Cerebellar nuclear complex (tissue), 1 donor: ENCODE data around the gene KCNK18.
"Not testable (repeated sequence)": the region's sequence is repeated elsewhere in the genome, so short reads cannot be mapped to it uniquely, and the experiment has no call there.

Experiments used
- DNase-seq, 2 experiments: peaks; one replicate each; lab custom pipeline; 2025; lab: John Stamatoyannopoulos, UW

The KCNK18 gene

DNA sequence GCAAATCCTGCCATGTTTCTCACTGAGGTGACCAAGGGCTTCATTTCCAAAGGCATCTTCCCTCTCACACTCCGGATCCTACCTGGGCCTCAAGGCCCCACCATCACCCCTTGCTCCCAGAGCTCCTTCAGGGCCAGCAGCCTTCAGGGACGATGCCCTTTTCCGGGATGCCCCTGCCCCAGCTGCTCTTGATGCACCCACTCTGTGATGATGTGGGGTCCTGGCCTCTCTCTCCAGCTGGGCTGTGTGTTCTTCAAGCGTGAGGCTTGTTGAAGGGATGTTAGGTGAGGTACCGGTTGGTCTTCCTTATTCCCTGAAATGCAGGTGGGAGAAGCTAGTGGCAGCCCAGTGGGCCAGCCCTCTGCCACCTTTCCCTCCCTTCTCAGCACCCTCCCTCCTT, 25.3 kb downstream of the KCNK18 start:
- DNase-seq: no peak

DNA sequence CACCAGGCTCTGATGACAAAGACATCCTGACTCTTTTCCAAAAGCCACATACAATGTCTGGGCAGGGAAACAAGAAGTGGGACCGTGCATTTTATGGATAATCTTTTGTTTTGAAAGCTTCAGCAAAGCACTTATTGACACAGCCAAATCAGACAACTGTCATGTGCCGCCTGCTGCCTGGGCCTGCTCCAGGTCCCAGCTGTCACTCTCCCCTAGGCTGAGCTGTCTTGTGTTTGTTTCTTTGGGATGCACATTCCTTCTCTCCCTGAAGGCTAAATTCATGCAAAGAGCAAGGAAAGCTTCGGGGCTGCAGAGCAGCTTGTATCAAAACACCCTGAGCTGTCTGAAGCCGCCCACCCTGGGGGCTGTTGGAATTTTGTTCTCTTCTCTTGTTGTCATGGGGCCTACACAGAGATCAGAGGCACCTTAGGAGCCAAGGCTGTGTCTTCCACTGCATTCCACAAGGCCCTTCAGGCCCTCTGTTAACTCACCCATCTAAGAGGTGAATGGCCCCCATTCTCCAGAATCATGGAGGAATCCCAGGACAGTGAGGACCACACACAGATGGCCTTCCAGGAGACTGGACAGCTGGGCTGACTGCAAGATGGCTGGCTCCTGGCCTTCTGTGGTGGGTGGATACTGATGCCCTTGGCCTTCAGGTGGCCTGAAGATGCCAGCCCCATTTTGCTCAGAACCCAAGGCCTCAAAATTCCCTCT, 25.8 kb downstream of the KCNK18 start:
- DNase-seq: no peak

DNA sequence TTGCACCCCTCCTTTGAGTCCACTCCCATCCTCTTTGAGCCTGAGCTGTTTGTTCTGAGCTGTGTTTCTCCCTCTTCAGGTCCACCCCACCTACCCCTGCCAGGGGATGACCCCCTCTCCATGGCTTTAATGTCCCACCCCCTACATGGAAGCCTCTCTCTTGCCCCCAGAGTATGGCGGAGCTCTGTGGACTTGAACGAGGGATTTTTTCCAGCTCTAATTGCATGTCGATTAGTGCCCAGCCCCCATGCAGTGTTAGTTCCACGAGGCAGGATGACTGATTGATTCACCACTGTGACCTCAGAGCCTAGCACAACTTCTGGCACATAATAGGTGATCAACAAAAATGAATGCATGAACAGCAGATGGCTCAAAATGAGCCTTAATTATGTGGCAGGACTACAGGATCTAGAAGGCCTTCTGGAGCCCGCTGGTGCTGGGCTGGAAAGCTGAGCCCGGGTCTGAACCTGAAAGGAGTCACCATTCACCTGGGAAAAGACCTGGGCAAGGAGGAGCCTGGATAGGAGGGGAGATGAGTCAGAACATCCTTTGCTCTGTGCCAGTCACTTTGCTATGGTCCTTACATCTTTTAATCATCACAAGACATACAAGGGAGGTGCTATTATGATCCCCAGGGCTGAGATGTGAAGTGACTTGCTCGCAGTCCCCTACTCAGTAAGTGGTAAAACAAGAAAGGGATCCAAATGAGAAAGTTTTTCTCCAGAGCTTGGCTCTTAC, 26.6 kb downstream of the KCNK18 start:
- DNase-seq: no peak

DNA sequence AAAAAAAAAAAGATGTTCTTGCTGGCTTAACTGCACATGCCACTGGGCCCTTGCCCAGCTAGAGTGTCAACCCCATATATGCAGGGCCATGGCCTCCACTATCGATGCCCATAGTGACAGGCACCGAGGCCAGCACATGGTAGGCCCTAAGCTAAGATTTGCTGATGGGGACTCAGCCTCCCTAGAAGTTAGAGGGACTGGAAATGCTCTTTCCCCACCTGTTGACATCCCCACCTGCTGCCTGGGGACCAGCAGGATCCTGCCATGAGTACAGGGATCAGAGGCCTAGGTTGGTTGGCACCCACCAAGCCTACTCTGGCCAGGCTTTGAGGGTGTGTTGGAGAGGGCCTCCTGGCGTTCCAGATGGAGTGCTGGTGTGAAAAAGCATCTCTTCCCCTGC, 27.6 kb downstream of the KCNK18 start:
- no peak for DNase-seq

DNA sequence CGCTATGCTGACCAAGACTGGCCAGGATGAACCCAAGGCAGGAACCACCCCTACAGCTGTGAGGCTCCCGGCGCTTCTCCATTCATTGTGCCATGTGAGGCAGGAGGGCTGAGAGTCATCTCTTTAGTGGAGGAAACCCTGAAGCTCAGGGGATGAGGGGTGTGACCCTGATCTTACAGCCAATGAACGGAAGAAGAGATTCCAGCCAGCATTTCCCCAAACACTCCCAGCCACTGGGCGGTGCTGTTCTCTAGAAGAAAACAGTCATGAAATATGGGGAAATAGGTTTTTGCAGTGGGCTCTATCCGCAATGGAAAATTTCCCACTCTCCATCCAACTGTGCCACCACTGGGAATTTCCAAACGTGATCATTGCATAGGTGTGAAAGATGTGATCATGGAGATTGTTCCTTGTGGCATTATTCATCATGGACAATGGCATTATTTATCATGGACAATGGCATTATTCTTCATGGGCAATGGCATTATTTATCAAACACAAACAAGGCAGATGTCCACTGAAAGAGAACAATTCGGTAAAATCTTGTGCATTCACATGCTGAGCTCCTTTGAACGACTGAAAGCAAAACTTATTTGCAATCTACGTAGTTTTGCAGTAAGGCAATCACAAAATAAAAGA, 29.6 kb downstream of the KCNK18 start:
- DNase-seq: no peak

DNA sequence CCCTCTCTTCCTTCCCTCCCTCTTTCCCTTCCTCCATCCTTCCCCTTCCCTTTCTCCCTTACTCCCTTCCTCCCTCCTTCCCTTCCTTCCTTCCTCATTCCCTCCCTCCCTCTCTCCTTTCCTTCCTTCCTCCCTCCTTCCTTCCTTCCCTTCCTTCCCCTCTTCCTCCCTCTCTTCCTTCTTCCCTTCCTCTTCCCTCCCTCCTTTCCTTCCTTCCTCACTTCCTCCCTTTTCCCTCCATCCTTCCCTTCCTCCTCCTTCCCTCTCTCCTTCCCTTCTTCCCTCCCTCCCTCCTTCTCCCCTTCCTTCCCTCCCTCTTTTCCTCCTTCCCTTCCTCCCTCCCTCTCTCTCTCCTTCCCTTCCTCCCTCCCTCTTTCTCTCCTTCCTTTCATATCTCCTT, 30.9 kb downstream of the KCNK18 start:
- DNase-seq: no peak

DNA sequence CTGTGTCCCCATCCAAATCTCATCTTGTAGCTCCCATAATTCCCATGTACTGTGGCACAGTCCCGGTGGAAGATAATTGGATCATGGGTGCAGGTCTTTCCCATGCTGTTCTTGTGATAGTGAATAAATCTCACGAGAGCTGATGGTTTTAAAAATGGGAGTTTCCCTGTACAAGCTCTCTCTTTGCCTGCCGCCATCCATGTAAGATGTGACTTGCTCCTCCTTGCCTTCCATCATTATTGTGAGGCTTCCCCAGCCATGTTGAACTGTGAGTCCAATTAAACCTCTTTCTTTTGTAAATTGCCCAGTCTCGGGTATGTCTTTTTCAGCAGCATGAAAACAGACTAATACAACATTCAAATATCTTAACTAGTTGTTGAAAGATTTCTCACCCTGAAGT, 32.8 kb downstream of the KCNK18 start:
- not testable (repeated sequence) for DNase-seq

DNA sequence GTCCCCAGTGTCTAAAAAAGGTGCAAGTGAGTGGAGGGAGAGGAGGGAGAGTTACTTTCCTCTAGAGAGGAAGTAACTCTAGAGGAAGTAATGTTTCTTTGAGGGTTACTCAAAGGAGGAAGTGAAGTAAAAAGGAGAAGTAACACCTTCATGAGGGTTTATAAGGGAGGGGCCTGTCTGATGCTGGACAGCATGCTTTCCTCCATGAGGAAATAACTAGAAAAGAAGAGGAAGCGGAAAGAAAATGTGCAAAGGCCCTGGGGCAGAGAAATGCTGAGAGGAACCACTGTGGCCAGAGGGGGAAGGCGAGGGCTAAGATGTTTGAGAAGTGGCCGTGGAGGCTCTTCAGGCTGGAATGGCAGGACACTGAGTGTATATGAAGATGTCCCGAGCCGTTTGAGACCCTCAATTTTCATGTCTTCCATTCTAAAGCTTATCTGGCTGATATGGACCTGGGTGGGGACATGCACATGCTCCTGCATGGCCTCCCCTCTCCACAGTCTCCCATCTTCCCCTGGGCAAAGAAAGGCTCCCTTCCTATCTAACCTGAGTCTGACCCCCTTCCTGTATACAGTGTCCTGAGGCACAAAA, 40.2 kb downstream of the KCNK18 start:
- no peak for DNase-seq

DNA sequence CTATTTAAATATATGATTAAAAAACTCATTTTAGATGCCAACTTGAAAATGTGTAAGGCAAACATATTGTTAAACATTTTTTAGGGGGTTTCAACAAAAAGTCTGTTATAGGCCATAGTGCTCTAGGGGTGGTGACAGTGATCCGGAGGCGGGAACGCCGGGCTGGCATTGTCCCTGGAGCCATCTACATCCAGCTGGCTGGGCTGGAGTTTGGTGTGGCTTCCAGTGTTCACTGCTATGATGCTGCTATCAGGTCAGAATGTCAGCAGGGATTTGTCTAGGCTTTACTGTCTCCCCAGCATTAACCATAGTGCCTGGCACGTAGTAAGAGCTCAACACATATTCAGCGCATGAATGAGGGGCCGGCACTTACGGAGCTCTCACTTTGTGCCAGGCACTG, 41.8 kb downstream of the KCNK18 start:
- no peak for DNase-seq

DNA sequence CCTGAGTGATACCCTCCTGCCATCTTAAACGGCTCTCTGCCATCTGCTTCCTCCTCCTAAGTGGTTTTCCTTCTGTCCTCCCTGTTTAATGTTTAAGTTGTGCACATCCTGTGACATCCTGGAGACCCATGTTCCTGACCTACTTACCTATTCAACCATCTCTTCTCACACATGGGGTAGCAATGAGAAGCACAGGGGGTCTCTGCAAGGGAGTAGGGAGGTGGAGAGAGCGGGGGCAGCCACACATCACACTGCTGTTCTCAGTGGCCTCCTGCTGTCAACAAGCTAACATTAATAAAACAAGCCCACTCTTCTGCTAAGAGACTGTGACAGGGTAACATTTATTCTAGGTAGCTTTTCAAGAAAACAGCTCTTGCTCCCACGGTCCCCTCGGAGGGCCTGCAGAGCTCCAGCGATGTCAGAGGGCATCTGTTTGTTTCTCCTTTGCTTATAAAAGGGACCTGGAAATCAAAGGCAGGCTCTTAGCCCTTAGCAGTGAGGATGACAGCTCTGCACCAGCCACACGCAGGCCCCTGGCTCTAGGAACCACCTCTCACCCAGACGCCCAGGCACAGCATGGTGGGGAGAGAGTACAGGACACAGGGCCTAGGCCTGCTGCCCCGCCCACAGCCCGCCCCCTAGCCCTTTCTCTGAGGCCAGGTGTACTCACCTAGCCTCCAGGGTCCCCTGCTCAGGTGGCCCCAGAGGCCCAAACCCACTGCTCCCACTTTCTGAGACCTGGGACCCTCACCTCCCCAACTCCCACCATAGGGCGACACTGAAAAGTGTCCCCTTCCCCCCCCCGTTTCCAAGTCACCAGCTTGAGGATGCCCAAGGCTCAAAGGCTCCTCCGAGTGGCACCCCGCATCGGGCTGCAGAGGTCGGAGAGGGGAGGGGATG, 42.7 kb downstream of the KCNK18 start:
- no peak for DNase-seq

DNA sequence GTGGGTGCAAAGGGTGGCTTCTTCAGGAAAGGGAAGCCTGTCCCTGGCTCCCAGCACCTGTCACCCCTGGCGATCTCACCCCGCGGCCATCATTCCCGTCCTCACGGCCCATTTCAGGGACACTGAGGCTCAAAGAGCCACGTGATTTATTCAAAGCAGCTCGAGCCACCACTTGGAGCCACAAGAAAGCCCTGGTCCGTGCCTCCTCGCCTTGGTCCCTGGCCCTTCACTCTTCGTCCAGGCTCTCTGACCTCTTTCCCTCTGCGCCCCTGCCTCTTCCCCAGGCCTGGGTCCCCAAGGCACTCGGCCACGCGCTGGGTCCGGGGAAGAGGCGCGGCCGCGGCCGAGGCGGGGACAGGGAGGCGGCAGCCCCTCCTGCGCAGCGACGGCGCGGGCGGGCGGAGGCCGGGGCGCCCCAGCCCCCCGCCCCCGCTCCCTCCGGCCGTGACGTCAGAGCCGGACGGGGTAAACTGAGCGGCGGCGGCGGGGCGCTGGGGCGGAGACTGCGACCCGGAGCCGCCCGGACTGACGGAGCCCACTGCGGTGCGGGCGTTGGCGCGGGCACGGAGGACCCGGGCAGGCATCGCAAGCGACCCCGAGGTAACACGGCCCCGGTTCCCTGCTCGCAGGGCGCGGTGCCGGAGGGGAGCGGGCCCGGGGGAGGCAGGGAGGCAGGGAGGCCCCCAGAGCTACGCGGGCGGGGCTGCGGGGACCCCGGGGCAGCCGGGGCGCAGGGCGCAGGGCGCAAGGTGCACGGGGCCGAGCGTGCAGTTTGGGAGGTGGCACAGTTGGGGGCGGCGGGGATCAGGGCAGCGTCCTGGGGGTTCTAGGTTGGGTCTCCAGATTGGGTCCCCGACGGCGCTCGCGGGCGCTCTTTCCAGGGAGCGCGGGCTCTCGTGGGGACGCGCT, 43.6 kb downstream of the KCNK18 start, which contains the start of gene SLC18A2:
SLC18A2 (plus strand) TSS at position 494 of the 909 bp plus-strand sequence. CDS start 580 bp downstream, outside the sequence.
- no peak for DNase-seq

DNA sequence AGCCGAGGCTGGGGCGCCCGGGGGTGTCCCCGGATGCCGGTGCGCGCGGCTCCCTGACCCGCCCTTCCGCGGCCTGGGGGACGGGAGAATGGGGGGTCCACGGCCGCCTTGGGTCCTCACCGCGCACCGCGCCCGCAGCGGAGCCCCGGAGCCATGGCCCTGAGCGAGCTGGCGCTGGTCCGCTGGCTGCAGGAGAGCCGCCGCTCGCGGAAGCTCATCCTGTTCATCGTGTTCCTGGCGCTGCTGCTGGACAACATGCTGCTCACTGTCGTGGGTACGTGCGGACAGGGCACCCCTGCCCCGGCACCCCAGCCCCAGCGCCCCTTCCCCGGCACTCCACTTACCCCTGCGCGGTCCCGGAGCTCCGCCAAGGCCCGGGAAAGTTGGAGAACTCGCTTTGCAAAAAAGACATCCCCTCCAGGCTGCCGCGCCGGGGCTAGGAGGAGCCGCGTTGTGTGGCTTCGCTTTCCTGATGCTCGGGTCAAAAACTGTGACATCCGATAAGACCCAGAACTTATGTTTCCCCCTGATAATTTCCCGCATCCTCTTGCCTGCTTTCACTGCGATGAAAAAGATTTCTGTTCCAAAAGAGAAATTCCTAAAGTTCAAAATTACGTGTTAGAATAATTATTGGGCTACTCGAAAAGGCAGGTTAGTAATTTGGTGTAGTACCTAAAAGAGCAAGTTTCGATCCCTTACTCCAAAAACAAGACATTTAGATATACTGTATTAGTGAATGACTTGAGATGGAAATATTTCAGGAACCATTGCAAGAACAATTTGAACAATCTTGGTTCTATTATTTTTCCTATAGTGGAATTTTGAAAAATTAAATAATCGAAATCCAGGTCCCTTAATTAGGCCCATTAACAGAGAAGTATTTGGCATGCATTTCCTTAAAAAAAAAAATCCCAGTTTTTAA, 44.5 kb downstream of the KCNK18 start:
- no peak for DNase-seq

DNA sequence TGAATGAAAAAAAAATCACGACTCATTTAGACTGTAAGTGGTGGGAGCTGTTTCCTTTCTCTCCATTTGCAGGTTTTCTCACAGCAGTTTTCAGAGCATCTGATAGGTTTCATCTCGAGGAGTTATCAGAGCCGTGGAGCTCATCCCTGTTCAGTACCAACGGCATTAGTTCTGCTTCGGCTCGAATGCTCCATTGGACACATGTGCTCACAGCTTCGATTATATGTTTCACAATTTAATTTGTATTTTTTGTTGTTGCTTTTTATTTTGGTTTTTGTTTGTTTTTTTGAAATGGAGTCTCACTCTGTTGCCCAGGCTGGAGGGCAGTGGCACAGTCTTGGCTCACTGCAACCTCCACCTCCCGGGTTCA, 45.2 kb downstream of the KCNK18 start:
- no peak for DNase-seq

DNA sequence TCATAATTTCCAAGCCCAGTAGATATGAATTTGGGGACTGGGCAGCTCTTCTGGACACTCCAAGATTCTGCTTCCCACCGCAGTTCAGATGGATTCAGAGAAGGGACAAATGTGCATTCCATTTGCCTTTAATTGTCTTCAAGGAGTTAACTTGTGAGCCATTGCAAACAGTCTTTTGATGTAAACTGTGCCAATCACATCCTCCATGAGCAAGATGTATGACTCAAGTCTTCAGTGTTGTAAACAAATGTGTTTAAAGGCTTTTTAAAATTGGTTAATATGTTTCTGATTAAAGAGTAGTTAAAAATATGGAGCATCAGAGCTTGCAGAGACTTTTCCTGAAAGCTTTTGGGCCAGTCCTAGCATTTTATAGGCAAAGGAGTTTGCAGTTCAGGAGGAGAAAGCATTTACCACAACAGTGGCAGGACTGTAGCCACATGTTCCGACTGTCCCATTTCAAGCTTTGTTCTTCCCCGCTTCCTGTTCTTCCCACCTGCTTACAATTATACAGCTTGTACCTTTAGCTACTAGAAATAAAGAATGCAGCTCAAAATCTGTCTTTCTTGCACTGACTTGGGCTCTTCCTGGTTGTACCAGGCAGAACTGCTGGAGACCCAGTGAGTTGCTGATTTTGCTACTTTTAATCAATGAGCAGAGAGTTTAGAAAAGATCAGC, 49.8 kb downstream of the KCNK18 start:
- DNase-seq: no peak

DNA sequence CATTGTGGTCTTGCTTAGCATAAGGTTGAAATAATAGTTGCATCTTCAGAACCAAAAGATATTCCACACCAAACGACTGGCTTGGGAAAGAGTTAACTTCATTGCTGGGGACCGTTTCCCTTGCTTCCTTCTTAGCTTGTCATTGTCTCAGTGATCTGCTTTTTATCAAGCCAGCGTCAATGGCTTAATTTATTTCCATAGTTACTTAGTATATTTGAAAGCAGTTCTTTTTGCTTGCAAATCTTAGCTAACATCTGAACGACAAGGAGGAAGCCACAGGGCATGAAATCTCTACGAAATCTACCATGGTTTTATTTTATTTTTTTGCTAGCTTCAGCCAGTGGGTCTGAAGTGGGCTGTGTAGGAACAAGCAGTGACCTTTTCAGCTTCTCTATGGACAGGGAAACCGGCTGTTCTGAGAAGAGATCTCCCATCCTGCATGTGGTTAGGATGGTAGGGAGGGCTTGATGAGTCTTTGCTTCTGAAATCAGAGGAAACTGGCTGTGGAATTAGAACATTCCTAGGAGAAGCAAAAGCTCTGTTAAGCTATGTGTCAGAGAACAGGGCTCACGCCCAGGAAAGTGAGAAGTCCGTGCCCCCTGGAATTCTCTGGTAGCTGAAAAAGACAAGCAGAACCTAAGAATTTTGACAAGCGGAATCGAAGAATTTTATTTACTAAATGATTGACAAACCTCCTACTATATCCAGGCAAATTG, 51.6 kb downstream of the KCNK18 start:
- DNase-seq: no peak

DNA sequence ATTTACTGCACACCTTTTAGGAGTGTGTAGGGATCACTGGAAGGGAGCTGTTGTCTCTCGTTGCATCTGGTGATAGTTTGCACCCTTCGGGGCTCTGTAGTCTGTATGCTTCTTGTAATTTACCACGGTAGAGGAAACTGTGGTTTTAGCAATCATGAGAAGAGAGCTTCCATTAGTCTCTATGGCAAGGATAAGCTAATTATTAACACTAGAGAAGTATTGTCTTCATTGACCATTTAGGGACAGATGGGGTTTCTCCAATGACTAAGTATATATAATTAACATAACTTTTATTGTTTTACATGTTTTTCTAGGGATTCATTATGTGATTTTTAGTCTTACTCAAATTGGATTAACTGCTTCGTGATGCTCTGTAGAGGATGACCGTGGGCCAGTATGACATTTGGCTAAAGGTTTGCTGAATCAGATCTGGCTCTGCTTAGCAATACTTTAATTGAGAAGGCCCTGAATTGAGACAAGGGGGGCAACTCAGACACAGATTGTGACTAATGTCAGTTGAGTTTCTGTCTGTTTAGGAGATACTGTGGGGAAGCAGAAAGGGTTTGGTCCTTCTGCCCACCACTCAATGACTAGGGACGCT, 52.3 kb downstream of the KCNK18 start:
- no peak for DNase-seq

DNA sequence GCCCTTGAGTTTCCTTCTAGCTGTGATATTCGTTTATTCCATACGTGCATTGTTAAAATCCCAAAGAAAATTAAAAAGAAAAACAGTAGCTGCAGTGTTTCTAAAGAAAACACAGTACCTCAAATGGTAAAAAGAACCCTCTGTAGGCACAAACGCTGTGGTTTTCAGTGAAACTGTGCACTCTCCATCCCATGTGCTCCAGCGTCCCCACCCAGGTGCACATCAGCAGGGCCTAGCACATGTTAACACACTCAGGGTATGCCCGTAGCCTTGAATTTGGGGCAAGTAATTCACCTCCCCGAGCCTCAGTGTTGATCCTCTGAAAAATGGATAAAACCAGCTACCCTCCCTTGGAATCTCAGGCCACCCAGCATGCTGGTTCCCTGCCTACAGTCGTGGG, 53.1 kb downstream of the KCNK18 start:
- DNase-seq: no peak

DNA sequence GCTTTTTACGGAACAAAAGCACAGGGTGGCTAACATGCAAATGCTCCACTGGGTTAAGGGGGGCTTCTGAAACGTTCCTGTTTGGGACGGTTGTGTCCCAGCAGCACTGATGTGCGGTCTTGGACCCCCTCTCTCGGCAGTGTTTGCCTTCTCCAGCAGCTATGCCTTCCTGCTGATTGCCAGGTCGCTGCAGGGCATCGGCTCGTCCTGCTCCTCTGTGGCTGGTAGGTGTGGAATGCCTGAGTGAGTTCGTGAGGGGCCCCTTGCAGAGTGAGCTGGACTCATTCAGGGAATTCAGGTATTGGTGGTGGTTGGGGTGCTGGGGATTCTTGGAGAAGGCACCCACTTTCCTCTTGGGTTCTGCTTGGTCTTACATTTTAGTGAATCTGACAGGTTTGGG, 56.6 kb downstream of the KCNK18 start:
- no peak for DNase-seq
